Adrenal gland (tissue), 12 donors: ENCODE data around the gene ATP6V0D1. TPM values are rescaled to one million over a fixed set of nuclear protein-coding genes. Genes with fewer than 3 reads are reported as not detected.

Source experiments
- DNase-seq, 7 donors: peaks; one replicate each; pipeline ENCODE4 v3.0.0-alpha.2; 2019 to 2020
- H3K27ac ChIP-seq, 5 donors: fragments of 200-600 bp; sonication (generic) in 4 of 5; 1 replicate in 3 of 5; 2 replicates in 2 of 5; pipeline versions ENCODE4 v1.5.1 to v1.8.0; 2016 to 2020; ENCODE audit warnings: mild to moderate bottlenecking in 1 of 5
- H3K27me3 ChIP-seq: fragments of 200-600 bp; 2 replicates; pipeline ENCODE4 v1.8.0; 2021
- H3K36me3 ChIP-seq, 2 donors: fragments of 200-600 bp; replicated peaks in 1 of 2; 1 replicate in 1 of 2; 2 replicates in 1 of 2; pipeline versions ENCODE4 v1.5.1 to v1.8.0; 2018 to 2022
- H3K4me1 ChIP-seq, 2 donors: fragments of 200-600 bp; replicated peaks in 1 of 2; 1 replicate in 1 of 2; 2 replicates in 1 of 2; pipeline versions ENCODE4 v1.5.1 to v1.8.0; 2018 to 2021
- H3K4me3 ChIP-seq, 4 donors: fragments of 200-600 bp; sonication (generic) in 3 of 4; one replicate each; pipeline ENCODE4 v1.5.1; 2016 to 2018
- H3K9me3 ChIP-seq, 3 donors: fragments of 200-600 bp; sonication (generic) in 1 of 3; replicated peaks in 1 of 3; 1 replicate in 2 of 3; 2 replicates in 1 of 3; pipeline versions ENCODE4 v1.5.1 to v1.8.0; 2016 to 2021
- POLR2A ChIP-seq, 2 donors: fragments of 450-650 bp; IDR thresholded peaks; one replicate each; pipeline ENCODE4 v1.6.1; 2017; ENCODE audit warnings: antibody characterized with exemption in 2 of 2, mild to moderate bottlenecking in 2 of 2, moderate library complexity in 1 of 2
- WGBS, 4 donors: extraction: QIAGEN DNeasy Blood & Tissue Kit in 2 of 4; methylation state at CpG; one replicate each; pipeline versions ENCODE4 v1.1.5 to v1.1.7; 2013 to 2017; 5-methylcytosine and 5-hydroxymethylcytosine counted together
- intact Hi-C, 2 donors: fragments of 100-400 bp; cut with DNase I; formaldehyde crosslinking; loops; one replicate each; pipeline versions ENCODE4 v1.14.1 to v1.15.0; 2022 to 2023
- polyA plus RNA-seq, 3 donors: library from polyadenylated mRNA; stranded (reverse); fragments of 200-250 nt in 2 of 3; fragments of 350-450 nt in 1 of 3; fragmentation: Illumina TruSeq in 1 of 3; extraction: RNeasy Lipid Tissue Mini Kit (QIAGEN cat#74804) in 1 of 3; gene quantifications; one replicate each; pipeline ENCODE4 v1.2.3, GENCODE V29; 2013 to 2014
- total RNA-seq, 9 donors: library from RNA; depleted of rRNA in 4 of 9; stranded (reverse); fragments of >200 nt in 4 of 9; fragments of 120-200 nt in 1 of 9; fragmentation: NEBNext Ultra II Directional in 1 of 9; extraction: Animal tissue kit (Norgen Biotek cat#: 25700) in 1 of 9; gene quantifications; one replicate each; pipeline versions ENCODE4 v1.1.0 to v1.2.4, GENCODE V29; 2013 to 2023
- TF ChIP-seq, protein P1 (sequence below), 6 experiments: fragments of 450-650 bp in 4 of 6; fragments of 200-600 bp in 2 of 6; sonication (generic) in 1 of 6; IDR thresholded peaks; 1 replicate in 5 of 6; 2 replicates in 1 of 6; pipeline versions ENCODE4 v1.5.1 to v1.8.0; 2016 to 2021; ENCODE audit warnings: antibody characterized with exemption in 6 of 6, mild to moderate bottlenecking in 2 of 6, moderate library complexity in 1 of 6
- donor health status: healthy with polysubstance abuse.
- donor health status: Bipolar disorder and iron deficiency.
- donor health status: DM: yes; HTN: yes; CAD: no.
- donor health status: DM: no; HTN: no; CAD: no.
- donor health status: DM: no; HTN: no; CAD: no.
- donor health status: DM: yes; HTN: yes; CAD: no.

Gene ATP6V0D1
- total and polyA plus RNA-seq, 12 donors = 24.1 to 244 (median 144) TPM

DNA sequence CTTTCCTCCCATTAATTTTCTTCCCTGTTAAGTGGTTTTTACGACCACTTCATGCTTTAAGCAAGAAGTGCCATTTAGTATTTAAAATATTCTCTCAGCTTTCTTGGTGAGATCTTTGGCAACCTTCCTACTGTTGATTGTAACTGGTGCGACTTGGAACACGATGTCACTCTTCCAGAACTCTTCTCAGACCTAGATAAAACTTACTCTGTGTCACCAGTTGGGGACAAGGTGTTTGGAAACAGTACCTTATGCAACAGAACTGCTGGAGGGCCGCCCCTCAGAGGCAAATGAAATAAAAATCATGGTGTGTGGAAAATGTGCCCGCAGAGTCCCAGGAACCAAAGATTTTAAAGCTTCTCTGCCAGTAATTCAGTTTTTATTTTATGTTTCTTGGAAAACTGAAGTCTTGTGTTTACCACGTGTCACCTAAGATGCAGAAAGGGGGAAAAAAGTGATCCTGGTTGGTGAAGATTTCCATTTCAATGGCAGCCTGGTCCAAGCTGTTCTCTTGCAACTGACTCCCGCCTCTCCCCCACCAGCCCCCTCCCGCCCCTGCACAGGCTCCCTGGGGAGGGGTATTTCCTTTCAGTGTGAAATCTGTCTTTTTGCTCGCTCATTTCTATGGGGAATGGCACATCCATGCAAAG, 57.2 kb downstream of the ATP6V0D1 start:
- peaks cover 3% of the 10 kb centered on the region for H3K27me3 ChIP-seq
- intact Hi-C loops = no loop called here
- WGBS, 4 donors = 59 to 63% (median 60%) methylated on average over 9 of the region's 9 CpGs
- H3K27ac ChIP-seq = no peak overlapping the region
- peaks cover 0 to 4% of the 10 kb centered on the region in 2 donors for H3K4me1 ChIP-seq
- H3K9me3 ChIP-seq = no peaks in the 10 kb centered on the region
- TF ChIP-seq, protein P1, sequence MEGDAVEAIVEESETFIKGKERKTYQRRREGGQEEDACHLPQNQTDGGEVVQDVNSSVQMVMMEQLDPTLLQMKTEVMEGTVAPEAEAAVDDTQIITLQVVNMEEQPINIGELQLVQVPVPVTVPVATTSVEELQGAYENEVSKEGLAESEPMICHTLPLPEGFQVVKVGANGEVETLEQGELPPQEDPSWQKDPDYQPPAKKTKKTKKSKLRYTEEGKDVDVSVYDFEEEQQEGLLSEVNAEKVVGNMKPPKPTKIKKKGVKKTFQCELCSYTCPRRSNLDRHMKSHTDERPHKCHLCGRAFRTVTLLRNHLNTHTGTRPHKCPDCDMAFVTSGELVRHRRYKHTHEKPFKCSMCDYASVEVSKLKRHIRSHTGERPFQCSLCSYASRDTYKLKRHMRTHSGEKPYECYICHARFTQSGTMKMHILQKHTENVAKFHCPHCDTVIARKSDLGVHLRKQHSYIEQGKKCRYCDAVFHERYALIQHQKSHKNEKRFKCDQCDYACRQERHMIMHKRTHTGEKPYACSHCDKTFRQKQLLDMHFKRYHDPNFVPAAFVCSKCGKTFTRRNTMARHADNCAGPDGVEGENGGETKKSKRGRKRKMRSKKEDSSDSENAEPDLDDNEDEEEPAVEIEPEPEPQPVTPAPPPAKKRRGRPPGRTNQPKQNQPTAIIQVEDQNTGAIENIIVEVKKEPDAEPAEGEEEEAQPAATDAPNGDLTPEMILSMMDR (IDR thresholded peaks at IDR 0.05) = no peak
- no peak for TF ChIP-seq POLR2A (IDR thresholded peaks at IDR 0.05)
- H3K4me3 ChIP-seq = no peak overlapping the region
- no peaks in the 10 kb centered on the region for H3K36me3 ChIP-seq
- DNase-seq = no peak

DNA sequence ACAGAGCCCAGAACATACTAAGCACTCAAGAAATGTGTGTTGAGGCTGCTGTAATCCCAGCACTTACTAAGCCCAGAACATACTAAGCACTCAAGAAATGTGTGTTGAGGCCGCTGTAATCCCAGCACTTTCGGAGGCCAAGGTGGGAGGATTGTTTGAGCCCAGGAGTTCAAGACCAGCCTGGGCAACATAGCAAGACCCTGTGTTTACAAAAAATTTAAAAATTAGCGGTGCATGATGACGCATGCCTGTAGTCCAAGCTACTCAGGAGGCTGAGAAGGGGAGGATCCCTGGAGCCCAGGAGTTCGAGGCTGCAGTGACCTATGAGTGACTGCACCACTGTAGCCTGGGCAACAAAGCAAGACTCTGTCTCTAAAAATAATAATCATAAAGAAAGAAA, 57.9 kb downstream of the ATP6V0D1 start:
- H3K4me3 ChIP-seq = no peak overlapping the region
- no peaks in the 10 kb centered on the region for H3K4me1 ChIP-seq
- no peaks in the 10 kb centered on the region for H3K36me3 ChIP-seq
- WGBS, 4 donors = 86 to 89% (median 88%) methylated on average over 5 of the region's 5 CpGs
- no peak for DNase-seq
- no peak overlapping the region for H3K27ac ChIP-seq
- TF ChIP-seq, protein P1 (IDR thresholded peaks at IDR 0.05) = no peak
- TF ChIP-seq POLR2A (IDR thresholded peaks at IDR 0.05) = no peak
- intact Hi-C loops = no loop called here
- peaks cover 3% of the 10 kb centered on the region for H3K27me3 ChIP-seq
- H3K9me3 ChIP-seq = no peaks in the 10 kb centered on the region

DNA sequence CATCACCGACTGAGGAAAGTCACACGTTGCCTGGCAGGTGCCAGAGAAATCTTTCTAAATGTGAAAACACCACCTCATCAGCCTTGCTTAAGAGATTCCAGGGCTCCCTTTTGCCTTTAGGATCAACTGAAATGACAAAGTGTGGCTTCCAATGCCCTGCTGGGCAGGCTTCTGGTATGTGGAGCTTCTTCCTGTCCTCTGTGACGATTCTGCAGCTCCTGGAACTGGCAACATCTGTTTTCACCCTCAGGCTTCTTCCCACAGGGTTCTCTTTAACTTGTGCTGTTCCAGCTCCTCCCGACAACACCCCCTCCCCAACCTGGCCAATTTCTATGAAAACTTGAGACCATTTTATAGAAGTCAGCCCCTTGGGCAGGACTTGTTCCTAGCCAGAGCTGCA, 59.9 kb downstream of the ATP6V0D1 start:
- H3K27me3 ChIP-seq = no peaks in the 10 kb centered on the region
- no peaks in the 10 kb centered on the region for H3K36me3 ChIP-seq
- no peak for DNase-seq
- intact Hi-C loops = no loop called here
- H3K27ac ChIP-seq = no peak overlapping the region
- H3K9me3 ChIP-seq = no peaks in the 10 kb centered on the region
- no peak for TF ChIP-seq POLR2A (IDR thresholded peaks at IDR 0.05)
- TF ChIP-seq, protein P1 (IDR thresholded peaks at IDR 0.05) = no peak
- no peak overlapping the region for H3K4me3 ChIP-seq
- 83 to 89% (median 88%) methylated on average over 4 of the region's 4 CpGs for WGBS, 4 donors
- no peaks in the 10 kb centered on the region for H3K4me1 ChIP-seq

DNA sequence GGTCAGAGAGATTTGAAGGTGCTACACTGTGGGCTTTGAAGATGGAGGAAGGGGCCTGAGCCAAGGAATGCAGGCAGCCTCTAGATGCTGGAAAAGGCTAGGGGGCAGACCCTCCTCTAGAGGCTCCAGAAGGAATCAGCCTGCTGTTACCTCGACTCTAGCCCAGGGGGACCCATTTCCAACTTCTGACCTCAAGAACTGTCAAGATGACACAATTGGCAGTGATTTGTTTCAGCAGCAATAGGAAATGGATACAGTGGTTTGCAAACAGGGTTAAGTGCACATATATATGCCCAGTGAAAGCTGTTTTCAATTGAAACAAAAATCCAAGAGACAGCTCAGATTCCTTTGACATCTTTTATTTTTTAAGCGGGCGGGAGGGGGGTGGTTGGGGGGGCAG, 61.0 kb downstream of the ATP6V0D1 start:
- 82 to 92% (median 84%) methylated on average over 3 of the region's 3 CpGs for WGBS, 4 donors
- TF ChIP-seq POLR2A (IDR thresholded peaks at IDR 0.05) = no peak
- TF ChIP-seq, protein P1 (IDR thresholded peaks at IDR 0.05) = no peak
- Histone ChIP-seq H3K9me3 (no peaks in the 10 kb centered on the region), H3K4me3 (no peak overlapping the region), H3K4me1 (peaks cover 5 to 7% of the 10 kb centered on the region in 2 donors), H3K27ac (no peak overlapping the region), H3K27me3 (no peaks in the 10 kb centered on the region), H3K36me3 (no peaks in the 10 kb centered on the region)
- DNase-seq = no peak
- intact Hi-C loops = no loop called here
